ENCODE data around the gene TANC2. TPM values are rescaled to one million over a fixed set of nuclear protein-coding genes. Genes with fewer than 3 reads are reported as not detected.

TANC2 gene
- total and polyA plus RNA-seq, 10 donors = 0.47 to 35.8 (median 19.0) TPM

- Histone ChIP-seq H3K36me3 (no peaks in the 10 kb centered on the region), H3K4me3 (peak overlapping the region; percentile 53 to 86 (median 70)), H3K27ac (peak overlapping the region in 4 of 8 donors; percentile 80 to 92 (median 88)), H3K9me3 (no peaks in the 10 kb centered on the region), H3K27me3 (replicated peaks in 1 of 7) (peaks cover 0 to 8% (median 0%) of the 10 kb centered on the region in 7 donors), H3K4me1 (peaks cover 9 to 35% (median 26%) of the 10 kb centered on the region in 6 donors)
- 18 to 28% (median 20%) methylated on average over 4 of the region's 4 CpGs for WGBS, 5 donors
- TF ChIP-seq POLR2A (IDR thresholded peaks at IDR 0.05) (no peak), CTCF (IDR thresholded peaks at IDR 0.05 in 8 of 11, conservative IDR thresholded peaks at IDR 0.05 in 3 of 11) (no peak), POLR2AphosphoS5 (IDR thresholded peaks at IDR 0.05) (no peak)
- intact Hi-C loops (cut with DNase I; ENCODE audit: low total_unique reads) = no loop called here
- no peak for DNase-seq
Measured at GRCh38 chr17:62967205-62967529, 1.1 kb downstream of the TANC2 start.

GRCh38 chr17:62968445-62968923 lies 2.4 kb downstream of the TANC2 start:
- intact Hi-C loops (cut with DNase I; ENCODE audit: low total_unique reads) = no loop called here
- Histone ChIP-seq H3K9me3 (no peaks in the 10 kb centered on the region), H3K36me3 (no peaks in the 10 kb centered on the region), H3K4me3 (no peak overlapping the region), H3K27me3 (replicated peaks in 1 of 7) (peaks cover 0 to 8% (median 0%) of the 10 kb centered on the region in 7 donors), H3K4me1 (peaks cover 9 to 35% (median 26%) of the 10 kb centered on the region in 6 donors), H3K27ac (no peak overlapping the region)
- WGBS, 5 donors = 0 to 3% (median 0%) methylated on average over 3 of the region's 3 CpGs
- DNase-seq = no peak
- TF ChIP-seq POLR2AphosphoS5 (IDR thresholded peaks at IDR 0.05) = no peak
- TF ChIP-seq CTCF (IDR thresholded peaks at IDR 0.05 in 8 of 11, conservative IDR thresholded peaks at IDR 0.05 in 3 of 11) = peak; percentile 65 to 93 (median 81)

GRCh38 chr17:62970610-62971009 lies 4.6 kb downstream of the TANC2 start:
- no peak overlapping the region for H3K27ac ChIP-seq
- DNase-seq = no peak
- H3K4me3 ChIP-seq = no peak overlapping the region
- no peaks in the 10 kb centered on the region for H3K36me3 ChIP-seq
- peaks cover 0 to 8% (median 0%) of the 10 kb centered on the region in 7 donors for H3K27me3 ChIP-seq (replicated peaks in 1 of 7)
- H3K9me3 ChIP-seq = no peaks in the 10 kb centered on the region
- intact Hi-C loops (cut with DNase I; ENCODE audit: low total_unique reads) = loop anchor here (2.0 kb wide), 1 partner anchor 268 kb away; no protein-coding TSS in a partner anchor
- H3K4me1 ChIP-seq = peaks cover 9 to 29% (median 24%) of the 10 kb centered on the region in 6 donors
- no peak for TF ChIP-seq POLR2AphosphoS5 (IDR thresholded peaks at IDR 0.05)

- H3K9me3 ChIP-seq = peaks cover 0 to 8% (median 5%) of the 10 kb centered on the region in 8 donors
- H3K4me1 ChIP-seq = peaks cover 9 to 23% (median 21%) of the 10 kb centered on the region in 6 donors
- H3K36me3 ChIP-seq = no peaks in the 10 kb centered on the region
- H3K27ac ChIP-seq = no peak overlapping the region
- H3K4me3 ChIP-seq = no peak overlapping the region
- TF ChIP-seq CTCF (IDR thresholded peaks at IDR 0.05 in 8 of 11, conservative IDR thresholded peaks at IDR 0.05 in 3 of 11) = no peak
- no peak for TF ChIP-seq POLR2AphosphoS5 (IDR thresholded peaks at IDR 0.05)
- TF ChIP-seq POLR2A (IDR thresholded peaks at IDR 0.05) = no peak
- DNase-seq = no peak
- intact Hi-C loops (cut with DNase I; ENCODE audit: low total_unique reads) = loop anchor here (2.0 kb wide), 1 partner anchor 269 kb away; no protein-coding TSS in a partner anchor
- H3K27me3 ChIP-seq (replicated peaks in 1 of 7) = peaks cover 0 to 8% (median 0%) of the 10 kb centered on the region in 7 donors
- WGBS, 5 donors = 67 to 91% (median 88%) methylated on average over 4 of the region's 4 CpGs
Measured at GRCh38 chr17:62971853-62972252, 5.8 kb downstream of the TANC2 start.

Data from spleen (tissue), 11 donors.